IPS-15b (cell line): ENCODE measurements around the gene GRM7.

Experiments
- H3K27me3 ChIP-seq: one replicate; pipeline ENCODE4 v1.6.1; 2013; ENCODE audit warnings: low read length; ENCODE audit not compliant: control insufficient read depth, insufficient read depth
- H3K36me3 ChIP-seq: one replicate; pipeline ENCODE4 v1.6.1; 2013; ENCODE audit warnings: low read length; ENCODE audit not compliant: control insufficient read depth, insufficient read depth
- H3K4me1 ChIP-seq: one replicate; pipeline ENCODE4 v1.6.1; 2013; ENCODE audit warnings: mild to moderate bottlenecking, low read length; ENCODE audit not compliant: control insufficient read depth, insufficient read depth
- H3K4me3 ChIP-seq: one replicate; pipeline ENCODE4 v1.5.1; 2013; ENCODE audit warnings: low read depth, low read length
- H3K9ac ChIP-seq: one replicate; pipeline ENCODE4 v1.6.1; 2013; ENCODE audit warnings: low read depth, mild to moderate bottlenecking, low read length
- H3K9me3 ChIP-seq: one replicate; pipeline ENCODE4 v1.6.1; 2013; ENCODE audit warnings: mild to moderate bottlenecking, low read length; ENCODE audit not compliant: control insufficient read depth, insufficient read depth

The GRM7 gene

DNA sequence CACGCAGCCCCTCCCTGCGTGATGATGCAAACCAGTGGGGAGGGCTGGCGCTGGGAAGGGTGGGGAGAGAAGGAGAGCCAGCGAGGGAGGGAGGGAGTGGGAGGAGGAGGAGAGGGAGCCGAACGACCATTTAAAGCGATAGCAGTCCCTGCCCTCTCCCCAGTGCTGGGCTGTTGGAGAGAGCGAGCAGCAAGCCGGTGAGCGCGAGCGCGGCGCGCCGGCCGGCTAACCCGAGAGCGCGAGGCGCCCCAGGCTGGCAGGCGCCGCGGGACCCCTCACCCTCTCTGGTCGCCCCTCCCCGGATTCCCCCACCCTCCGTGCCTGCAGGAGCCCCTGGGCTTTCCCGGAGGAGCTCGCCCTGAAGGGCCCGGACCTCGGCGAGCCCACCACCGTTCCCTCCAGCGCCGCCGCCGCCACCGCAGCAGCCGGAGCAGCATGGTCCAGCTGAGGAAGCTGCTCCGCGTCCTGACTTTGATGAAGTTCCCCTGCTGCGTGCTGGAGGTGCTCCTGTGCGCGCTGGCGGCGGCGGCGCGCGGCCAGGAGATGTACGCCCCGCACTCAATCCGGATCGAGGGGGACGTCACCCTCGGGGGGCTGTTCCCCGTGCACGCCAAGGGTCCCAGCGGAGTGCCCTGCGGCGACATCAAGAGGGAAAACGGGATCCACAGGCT is at the start of gene GRM7:
Gene GRM7 (plus strand): TSS at position 162 of the 671 bp plus-strand sequence.
- peaks cover 87% of the 10 kb centered on the region for H3K27me3 ChIP-seq
- no peak within 1 kb of the TSS for H3K9ac ChIP-seq
- no peaks in the 10 kb centered on the region for H3K9me3 ChIP-seq
- peak within 1 kb of the TSS; percentile 73 for H3K4me3 ChIP-seq
- no peaks in the 10 kb centered on the region for H3K36me3 ChIP-seq
- peaks cover 4% of the 10 kb centered on the region for H3K4me1 ChIP-seq

GRCh38 chr3:6821411-6821810 is 39.5 kb upstream of the GRM7 start:
- Histone ChIP-seq H3K27me3 (no peaks in the 10 kb centered on the region), H3K9me3 (no peaks in the 10 kb centered on the region), H3K4me3 (no peak overlapping the region), H3K4me1 (no peaks in the 10 kb centered on the region), H3K9ac (no peak overlapping the region), H3K36me3 (no peaks in the 10 kb centered on the region)

DNA sequence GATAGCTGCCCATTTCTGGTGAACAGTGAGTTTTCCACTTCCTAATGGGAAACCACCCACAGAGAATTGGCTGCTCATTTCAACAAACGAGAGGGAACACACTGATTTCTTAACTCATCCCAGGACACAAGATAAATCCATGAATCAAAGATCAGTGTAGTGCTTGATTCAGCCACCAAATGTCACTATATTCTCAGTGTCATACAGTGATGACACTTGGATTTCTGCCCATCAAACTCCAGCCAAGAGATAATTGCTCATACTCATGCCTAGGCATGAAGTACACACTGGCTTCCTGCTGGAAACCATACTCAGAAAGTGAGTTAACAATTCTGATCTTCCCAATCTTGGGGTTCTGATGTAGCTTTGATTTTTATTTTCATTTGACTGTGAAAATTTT is 35.4 kb upstream of the GRM7 start:
- Histone ChIP-seq H3K36me3 (no peaks in the 10 kb centered on the region), H3K4me1 (no peaks in the 10 kb centered on the region), H3K4me3 (no peak overlapping the region), H3K9me3 (no peaks in the 10 kb centered on the region), H3K27me3 (no peaks in the 10 kb centered on the region), H3K9ac (no peak overlapping the region)

- Histone ChIP-seq H3K27me3 (no peaks in the 10 kb centered on the region), H3K4me3 (no peak overlapping the region), H3K36me3 (no peaks in the 10 kb centered on the region), H3K9me3 (no peaks in the 10 kb centered on the region), H3K9ac (no peak overlapping the region), H3K4me1 (no peaks in the 10 kb centered on the region)
Observed at GRCh38 chr3:6827453-6827852, 33.5 kb upstream of the GRM7 start.

GRCh38 chr3:6844723-6845122 is 16.2 kb upstream of the GRM7 start:
- Histone ChIP-seq H3K36me3 (no peaks in the 10 kb centered on the region), H3K4me3 (no peak overlapping the region), H3K9me3 (no peaks in the 10 kb centered on the region), H3K9ac (no peak overlapping the region), H3K27me3 (no peaks in the 10 kb centered on the region), H3K4me1 (no peaks in the 10 kb centered on the region)

GRCh38 chr3:6854184-6854583 is 6.7 kb upstream of the GRM7 start:
- Histone ChIP-seq H3K4me3 (no peak overlapping the region), H3K27me3 (peaks cover 26% of the 10 kb centered on the region), H3K9ac (no peak overlapping the region), H3K9me3 (no peaks in the 10 kb centered on the region), H3K36me3 (no peaks in the 10 kb centered on the region), H3K4me1 (no peaks in the 10 kb centered on the region)

DNA sequence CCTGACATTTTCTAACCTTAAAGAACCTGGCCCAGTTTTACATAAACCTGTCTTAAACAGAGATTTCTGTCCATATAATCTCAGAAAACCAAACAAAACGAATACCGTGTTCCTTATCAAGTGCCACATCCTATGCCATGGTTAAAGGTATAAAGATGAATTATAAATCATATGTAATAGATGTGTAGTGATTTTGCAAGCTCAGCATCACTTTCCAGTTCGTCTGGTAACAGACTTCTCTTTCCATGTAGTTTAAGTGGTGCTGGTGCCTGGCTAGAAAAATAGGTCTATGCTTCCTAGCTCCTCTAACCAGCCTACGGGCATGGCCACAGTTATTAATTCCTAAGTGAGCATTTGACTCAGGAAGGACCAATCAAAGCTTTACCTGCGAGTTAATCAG is 3.4 kb upstream of the GRM7 start:
- Histone ChIP-seq H3K27me3 (peaks cover 54% of the 10 kb centered on the region), H3K4me1 (no peaks in the 10 kb centered on the region), H3K4me3 (no peak overlapping the region), H3K9ac (no peak overlapping the region), H3K9me3 (no peaks in the 10 kb centered on the region), H3K36me3 (no peaks in the 10 kb centered on the region)

DNA sequence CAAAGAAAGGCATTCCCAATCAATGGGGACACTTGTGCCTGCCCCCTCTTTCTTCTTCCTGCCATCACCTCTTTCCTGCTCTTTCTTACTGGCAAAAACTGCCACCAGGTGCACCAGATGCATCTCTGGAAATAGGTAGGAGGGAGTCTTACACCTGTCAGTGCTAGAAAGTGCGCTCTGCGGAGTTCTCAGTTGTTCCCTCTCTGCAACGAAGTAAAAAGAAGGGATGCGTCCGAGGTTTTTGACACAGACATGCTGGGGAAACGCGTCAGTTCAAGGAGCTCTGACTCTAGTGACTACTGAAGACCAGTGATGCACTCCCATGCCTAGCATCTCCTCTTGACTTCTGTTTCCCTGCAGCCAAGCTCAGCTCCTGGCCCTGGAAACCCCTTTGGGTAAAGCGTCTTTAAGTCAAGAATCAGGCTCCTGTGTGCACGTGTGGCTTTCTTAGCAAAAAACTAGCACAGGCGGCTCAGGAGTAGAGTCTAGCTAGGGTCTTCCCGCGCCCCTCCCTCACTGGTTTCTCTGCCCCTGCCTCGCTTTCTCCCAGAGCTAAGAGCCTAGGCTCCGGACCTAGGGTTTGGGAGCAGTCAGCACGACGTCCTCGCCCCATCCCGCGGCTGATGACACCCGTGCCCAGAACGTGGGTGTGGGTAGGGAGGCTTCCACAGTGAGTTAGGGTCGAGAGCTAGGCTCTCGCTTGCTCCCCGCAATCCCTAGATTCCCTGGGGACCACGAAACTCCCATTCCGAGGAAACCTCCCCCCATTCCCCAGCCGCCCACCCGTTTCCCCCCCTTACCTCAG is 564 bp upstream of the GRM7 start:
- H3K4me3 ChIP-seq, result peak overlapping the region; percentile 73
- no peak overlapping the region for H3K9ac ChIP-seq
- no peaks in the 10 kb centered on the region for H3K9me3 ChIP-seq

GRCh38 chr3:6861625-6862000 is 698 bp downstream of the GRM7 start:
- peaks cover 86% of the 10 kb centered on the region for H3K27me3 ChIP-seq
- H3K36me3 ChIP-seq, result no peaks in the 10 kb centered on the region
- H3K9ac ChIP-seq, result no peak overlapping the region
- H3K4me3 ChIP-seq, result peak overlapping the region; percentile 73
- H3K9me3 ChIP-seq, result no peaks in the 10 kb centered on the region
- H3K4me1 ChIP-seq, result peaks cover 4% of the 10 kb centered on the region

More for the DNA sequence above, 564 bp upstream of the GRM7 start:
- Histone ChIP-seq H3K36me3 (no peaks in the 10 kb centered on the region), H3K27me3 (peaks cover 83% of the 10 kb centered on the region), H3K4me1 (peaks cover 4% of the 10 kb centered on the region)

GRCh38 chr3:6862041-6862879 is 1.3 kb downstream of the GRM7 start:
- Histone ChIP-seq H3K36me3 (no peaks in the 10 kb centered on the region), H3K4me1 (peaks cover 4% of the 10 kb centered on the region), H3K9me3 (no peaks in the 10 kb centered on the region), H3K27me3 (peaks cover 79% of the 10 kb centered on the region), H3K9ac (no peak overlapping the region), H3K4me3 (peak overlapping the region; percentile 73)

DNA sequence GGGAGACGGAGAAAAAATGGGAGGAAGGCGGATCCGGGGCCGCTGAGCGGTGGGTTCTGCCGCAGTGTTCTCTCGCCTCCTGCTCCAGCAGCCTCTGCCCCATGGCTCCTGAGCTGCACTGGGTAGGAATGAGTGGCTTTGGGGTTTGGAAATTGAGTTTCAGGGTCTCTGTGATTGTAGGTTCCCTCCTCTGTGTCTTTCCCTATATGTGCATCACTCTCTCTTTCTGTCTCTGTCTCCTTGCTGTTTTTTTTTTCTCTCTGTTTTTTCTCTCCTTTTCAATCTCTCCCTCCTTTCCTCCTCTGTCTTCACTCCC is 1.9 kb downstream of the GRM7 start:
- Histone ChIP-seq H3K9ac (no peak overlapping the region), H3K4me1 (peaks cover 4% of the 10 kb centered on the region), H3K9me3 (no peaks in the 10 kb centered on the region), H3K36me3 (no peaks in the 10 kb centered on the region), H3K4me3 (peak overlapping the region; percentile 73), H3K27me3 (peaks cover 74% of the 10 kb centered on the region)
